Measurements from ENCODE around the gene AGK.
"Not testable (repeated sequence)": the region's sequence is repeated elsewhere in the genome, so short reads cannot be mapped to it uniquely, and the experiment has no call there.

Gene AGK

DNA sequence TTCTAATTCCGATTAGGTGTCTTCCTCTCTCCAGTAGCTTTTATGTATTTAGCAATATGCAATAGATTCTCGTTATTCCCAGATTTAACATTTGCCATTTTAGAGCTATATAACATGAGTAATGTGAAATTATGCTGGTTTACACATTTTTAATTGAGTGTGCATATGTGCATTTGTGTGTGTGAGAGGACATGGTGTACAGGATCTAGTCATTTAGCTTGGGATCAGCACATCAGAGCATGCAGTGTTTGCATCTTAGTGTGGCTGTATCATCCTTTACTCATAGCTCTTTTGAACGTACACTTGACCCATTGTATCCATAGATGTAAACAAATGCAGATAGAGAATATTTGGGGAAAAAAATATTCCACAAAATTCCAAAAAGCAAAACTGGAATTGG, 84.8 kb downstream of the AGK start:
- DNase-seq (ENCODE audit: low read depth), result no peak
- no peak overlapping the region for H3K4me3 ChIP-seq (ENCODE audit: low read depth, low read length)

DNA sequence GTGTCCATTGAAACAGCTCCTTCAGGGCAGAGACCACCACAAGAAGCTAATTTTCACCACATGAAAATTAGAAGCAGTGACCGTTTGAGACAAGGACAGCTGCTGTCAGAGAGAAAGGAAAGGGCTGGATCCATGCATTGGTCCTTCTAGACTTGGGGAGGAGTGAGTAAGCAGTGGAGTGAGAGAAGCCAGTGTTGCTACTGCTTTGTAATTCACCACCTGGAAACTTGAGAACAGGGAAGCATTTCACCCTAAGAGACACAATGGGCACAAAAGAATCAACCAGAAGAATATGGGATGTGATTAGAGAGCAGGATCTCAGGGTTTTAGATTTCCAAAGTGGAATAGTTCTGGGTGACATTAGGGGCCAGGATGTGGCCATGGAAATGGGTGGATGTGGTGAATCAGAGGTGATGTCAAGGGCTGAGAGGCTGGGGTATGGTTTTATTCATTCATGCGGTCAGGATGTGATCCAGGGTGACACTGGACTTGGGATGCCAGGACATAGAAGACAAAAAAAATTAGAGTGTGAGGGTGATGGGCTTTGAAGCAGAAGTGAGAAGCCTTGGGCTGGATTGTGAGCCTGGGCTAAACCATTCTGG, 89.1 kb downstream of the AGK start:
- DNase-seq (ENCODE audit: low read depth), result no peak
- no peak overlapping the region for H3K4me3 ChIP-seq (ENCODE audit: low read depth, low read length)

DNA sequence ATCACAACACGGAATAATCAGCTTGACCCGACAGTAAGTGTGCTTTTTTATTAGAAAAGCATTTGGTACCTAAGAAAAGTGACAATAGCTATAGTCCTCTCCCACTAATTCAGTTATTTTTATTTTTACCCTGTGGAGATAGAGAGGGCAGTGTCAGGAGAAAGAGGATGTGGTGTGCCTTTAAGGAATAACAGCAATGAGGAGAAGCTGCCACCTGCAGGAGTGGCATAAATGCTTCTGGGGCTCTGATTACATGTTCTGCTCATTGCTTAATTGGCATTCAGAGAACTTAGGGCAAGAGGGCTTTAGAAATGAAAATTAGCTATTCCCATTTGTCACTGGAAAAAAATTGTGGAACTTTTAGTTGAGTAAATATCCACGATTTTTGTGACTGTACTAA, 90.7 kb downstream of the AGK start:
- no peak overlapping the region for H3K4me3 ChIP-seq (ENCODE audit: low read depth, low read length)
- no peak for DNase-seq (ENCODE audit: low read depth)

DNA sequence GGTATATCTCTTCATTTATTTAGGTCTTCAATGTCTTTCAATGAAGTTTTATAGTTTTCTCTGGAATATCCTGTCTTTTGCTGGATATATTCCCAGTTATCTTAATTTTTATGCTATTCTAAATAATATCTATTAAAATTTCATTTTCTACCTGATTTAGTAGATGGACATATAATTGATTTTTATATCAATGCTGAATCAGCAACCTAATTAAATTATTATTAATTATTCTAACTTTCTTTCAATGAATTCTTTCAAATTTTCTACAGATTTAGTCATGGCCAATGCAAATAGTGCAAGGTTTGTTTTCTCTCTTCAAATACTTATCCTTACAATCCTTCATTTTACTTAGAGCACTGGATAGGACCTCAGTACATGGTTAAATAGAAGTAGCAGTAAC, 94.0 kb downstream of the AGK start:
- no peak overlapping the region for H3K4me3 ChIP-seq (ENCODE audit: low read depth, low read length)
- DNase-seq (ENCODE audit: low read depth), result no peak

DNA sequence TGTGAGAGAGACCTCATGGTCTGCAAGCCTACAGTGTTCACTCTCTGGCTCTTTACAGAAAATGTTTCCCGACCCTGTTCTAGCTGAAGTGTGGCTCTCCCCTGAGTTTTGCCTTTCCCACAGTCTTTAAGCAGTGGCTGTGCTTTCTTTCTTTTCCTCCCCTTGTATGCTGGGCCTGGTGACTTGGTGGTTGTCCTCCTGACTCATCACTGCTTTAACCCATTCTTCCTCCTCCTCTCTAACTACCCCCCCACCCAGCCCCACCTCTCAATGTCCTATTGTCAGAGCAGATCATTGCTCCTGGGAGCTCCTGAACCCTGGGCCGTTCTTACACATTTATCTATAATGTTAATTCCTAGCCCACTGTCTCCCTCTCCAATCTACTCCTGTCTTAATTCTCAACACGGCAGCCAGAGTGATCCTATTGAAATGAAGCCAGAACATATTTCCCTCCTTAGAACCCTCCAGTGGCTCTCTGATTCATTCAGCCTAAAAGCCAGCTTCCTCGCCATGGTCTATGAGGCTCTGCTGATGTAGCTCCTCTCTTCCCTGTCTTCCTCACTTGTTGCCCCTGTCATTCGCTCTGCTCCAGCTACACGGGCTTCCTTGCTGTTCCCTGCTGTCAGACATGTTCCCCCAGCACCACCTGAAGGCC, 95.7 kb downstream of the AGK start:
- H3K4me3 ChIP-seq (ENCODE audit: low read depth, low read length), result no peak overlapping the region
- DNase-seq (ENCODE audit: low read depth), result no peak

DNA sequence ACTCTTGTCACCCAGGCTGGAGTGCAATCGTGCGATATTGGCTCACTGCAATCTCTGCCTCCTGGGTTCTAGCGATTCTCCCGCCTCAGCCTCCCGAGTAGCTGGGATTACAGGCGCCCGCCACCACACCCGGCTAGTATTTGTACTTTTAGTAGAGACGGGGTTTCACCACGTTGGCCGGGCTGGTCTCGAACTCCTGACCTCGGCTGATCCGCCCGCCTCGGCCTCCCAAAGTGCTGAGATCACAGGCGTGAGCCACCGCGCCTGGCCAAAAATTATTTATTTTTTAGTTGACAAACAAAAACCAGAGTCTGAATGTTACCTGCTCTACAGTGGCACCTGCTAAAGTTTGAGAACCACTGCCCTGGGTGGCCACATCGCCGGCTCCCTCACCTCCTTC, 96.5 kb downstream of the AGK start:
- H3K4me3 ChIP-seq (ENCODE audit: low read depth, low read length); DNase-seq (ENCODE audit: low read depth): not testable (repeated sequence)

DNA sequence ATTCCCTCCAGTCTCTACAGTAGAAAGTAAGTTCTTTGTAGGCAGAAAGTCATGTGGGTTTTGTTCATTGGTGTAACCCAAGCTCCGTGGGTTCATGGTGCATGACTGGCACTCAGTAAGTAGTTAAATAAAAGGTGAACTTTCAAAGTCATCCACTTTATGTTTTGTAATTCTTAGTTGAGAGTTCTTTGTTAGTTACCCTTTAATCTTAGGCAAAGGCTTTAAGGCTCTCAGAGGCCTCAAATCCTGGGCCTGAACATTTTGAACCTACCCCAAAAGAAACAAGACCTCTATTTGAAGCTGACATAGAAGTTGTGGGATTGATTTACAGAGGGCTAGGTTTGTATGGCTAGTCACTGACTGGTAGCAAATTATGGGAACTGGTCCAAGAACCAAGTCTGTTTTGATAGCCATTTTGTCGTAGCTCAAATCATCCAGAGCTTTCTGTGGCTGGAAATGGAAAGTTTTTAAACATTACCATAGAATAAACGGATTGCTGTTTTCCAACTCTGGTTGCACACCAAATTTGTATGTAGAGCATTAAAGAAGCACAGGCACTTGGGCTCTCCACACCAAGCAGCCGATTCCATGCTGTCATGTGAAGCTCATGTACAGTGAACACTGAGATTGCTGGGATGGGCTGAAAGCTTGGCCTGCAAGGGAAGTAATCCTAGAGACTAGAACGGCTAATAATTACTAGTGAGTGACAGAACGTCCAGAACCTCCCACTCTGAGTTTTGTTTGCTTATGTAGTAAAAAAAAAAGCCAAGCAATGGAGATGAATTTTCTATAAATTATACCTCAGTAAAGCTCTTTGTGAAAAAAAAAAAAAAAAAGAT, 97.3 kb downstream of the AGK start:
- H3K4me3 ChIP-seq (ENCODE audit: low read depth, low read length), result no peak overlapping the region
- no peak for DNase-seq (ENCODE audit: low read depth)

- H3K4me3 ChIP-seq (ENCODE audit: low read depth, low read length), result no peak overlapping the region
- DNase-seq (ENCODE audit: low read depth), result no peak
Measured at GRCh38 chr7:141649137-141649864, 98.1 kb downstream of the AGK start.

- peak; percentile 67 for DNase-seq (ENCODE audit: low read depth)
- H3K4me3 ChIP-seq (ENCODE audit: low read depth, low read length), result no peak overlapping the region
Measured at GRCh38 chr7:141649865-141650634, 98.8 kb downstream of the AGK start.

- H3K4me3 ChIP-seq (ENCODE audit: low read depth, low read length), result no peak overlapping the region
- no peak for DNase-seq (ENCODE audit: low read depth)
Measured at GRCh38 chr7:141651417-141651816, 100.2 kb downstream of the AGK start.

DNA sequence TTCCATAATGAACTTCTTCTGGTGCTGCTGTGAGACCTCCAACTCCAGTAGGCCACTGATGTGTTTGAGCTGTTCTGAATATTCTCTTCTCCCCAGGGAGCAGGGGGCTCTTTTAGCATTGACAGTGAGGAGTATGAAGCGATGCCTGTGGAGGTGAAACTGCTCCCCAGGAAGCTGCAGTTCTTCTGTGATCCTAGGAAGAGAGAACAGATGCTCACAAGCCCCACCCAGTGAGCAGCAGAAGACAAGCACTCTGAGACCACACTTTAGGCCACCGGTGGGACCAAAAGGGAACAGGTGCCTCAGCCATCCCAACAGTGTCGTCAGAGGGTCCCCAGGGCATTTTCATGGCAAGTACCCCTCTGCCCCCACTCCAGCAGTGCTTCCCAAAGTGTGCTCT, 101.5 kb downstream of the AGK start:
- no peak for DNase-seq (ENCODE audit: low read depth)
- no peak overlapping the region for H3K4me3 ChIP-seq (ENCODE audit: low read depth, low read length)

GRCh38 chr7:141654551-141654950, 103.3 kb downstream of the AGK start:
- no peak for DNase-seq (ENCODE audit: low read depth)
- H3K4me3 ChIP-seq (ENCODE audit: low read depth, low read length), result no peak overlapping the region

DNA sequence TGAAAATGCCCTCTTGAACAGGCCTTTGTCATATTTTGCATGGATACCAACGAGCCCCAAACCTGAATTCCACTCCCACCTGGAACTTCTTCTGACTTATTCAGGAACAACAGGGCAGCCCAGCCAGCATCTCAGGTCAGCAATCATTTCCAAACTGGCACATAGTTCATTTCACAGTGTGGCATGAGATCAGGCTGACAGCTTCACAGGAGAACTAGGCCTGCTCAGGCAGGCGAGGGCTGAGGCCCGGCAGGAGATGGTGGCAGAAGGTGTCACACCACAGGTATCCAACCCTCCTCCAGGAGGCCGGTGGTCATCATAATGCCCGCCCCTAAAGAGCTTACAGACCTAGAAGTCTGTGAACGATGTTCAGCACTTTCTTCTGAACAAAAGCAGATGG, 108.3 kb downstream of the AGK start:
- no peak overlapping the region for H3K4me3 ChIP-seq (ENCODE audit: low read depth, low read length)
- DNase-seq (ENCODE audit: low read depth), result no peak

GRCh38 chr7:141660259-141660658, 109.0 kb downstream of the AGK start:
- DNase-seq (ENCODE audit: low read depth), result no peak
- no peak overlapping the region for H3K4me3 ChIP-seq (ENCODE audit: low read depth, low read length)

DNA sequence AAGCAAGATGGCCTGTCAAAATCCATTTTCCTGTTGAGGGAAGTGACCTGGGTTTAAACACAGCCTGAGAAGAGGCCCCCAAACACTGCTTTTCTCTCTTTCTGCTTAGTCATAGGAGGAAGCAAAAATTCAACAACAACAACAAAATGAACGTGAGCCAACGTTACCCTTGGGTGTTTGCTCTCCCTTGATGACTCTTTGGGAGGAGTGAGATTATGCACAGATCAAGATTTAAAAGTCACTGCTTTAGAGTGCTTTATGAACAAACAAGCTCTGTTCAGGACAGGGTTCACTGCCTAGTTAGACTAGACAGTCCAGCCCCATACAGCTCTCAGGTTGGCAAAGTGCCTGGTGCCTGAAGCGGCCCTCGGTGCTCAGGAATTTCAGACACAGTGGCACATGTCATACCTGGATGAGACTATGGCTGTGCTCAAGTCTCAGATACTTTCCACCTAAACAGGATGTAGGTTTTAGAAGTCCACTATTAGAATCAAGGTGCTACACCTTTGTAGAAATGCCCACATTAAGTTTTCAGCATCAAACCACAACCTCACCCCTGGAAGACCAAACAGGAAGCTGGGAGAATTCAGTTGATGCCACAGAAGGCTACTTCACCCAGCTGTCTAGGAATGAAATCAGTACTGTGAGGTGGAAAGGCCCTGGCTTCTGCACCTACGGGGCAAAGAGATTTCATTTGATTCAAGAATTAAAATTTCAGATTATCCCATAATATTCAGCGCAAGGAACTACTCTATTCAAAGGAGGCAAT, 112.1 kb downstream of the AGK start:
- H3K4me3 ChIP-seq (ENCODE audit: low read depth, low read length), result no peak overlapping the region
- DNase-seq (ENCODE audit: low read depth), result no peak

DNA sequence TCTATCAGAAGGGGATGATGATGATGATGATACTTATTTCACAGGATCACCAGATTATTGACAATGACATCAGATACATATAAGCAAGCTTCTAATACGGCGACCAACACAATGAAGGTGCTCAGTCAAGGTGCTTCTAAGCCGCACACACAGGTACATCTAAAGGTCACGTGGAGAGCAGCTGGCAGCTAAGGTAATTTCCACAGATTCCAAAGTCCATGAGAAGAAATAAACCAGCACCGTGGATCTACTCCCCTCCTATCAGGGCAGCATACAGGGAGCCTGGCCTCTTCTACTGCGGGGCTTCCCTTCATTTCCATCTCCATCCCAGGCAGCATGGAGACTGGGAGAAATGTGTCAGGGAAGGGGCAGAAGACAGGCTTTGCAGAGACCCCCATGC, 113.2 kb downstream of the AGK start:
- no peak for DNase-seq (ENCODE audit: low read depth)
- H3K4me3 ChIP-seq (ENCODE audit: low read depth, low read length), result no peak overlapping the region

- no peak for DNase-seq (ENCODE audit: low read depth)
- no peak overlapping the region for H3K4me3 ChIP-seq (ENCODE audit: low read depth, low read length)
Measured at GRCh38 chr7:141665208-141666035, 114.2 kb downstream of the AGK start.

- no peak for DNase-seq (ENCODE audit: low read depth)
- no peak overlapping the region for H3K4me3 ChIP-seq (ENCODE audit: low read depth, low read length)
Measured at GRCh38 chr7:141666071-141666470, 114.9 kb downstream of the AGK start.
